T follicular helper cell (primary cell): ENCODE results near the gene TUBGCP2.
"Not testable (repeated sequence)": the region's sequence is repeated elsewhere in the genome, so short reads cannot be mapped to it uniquely, and the experiment has no call there.

ENCODE experiments used
- DNase-seq: peaks from one replicate; pipeline ENCODE4 v3.0.0-alpha.2; 2020; ENCODE audit warnings: low read depth

TUBGCP2 gene

DNA sequence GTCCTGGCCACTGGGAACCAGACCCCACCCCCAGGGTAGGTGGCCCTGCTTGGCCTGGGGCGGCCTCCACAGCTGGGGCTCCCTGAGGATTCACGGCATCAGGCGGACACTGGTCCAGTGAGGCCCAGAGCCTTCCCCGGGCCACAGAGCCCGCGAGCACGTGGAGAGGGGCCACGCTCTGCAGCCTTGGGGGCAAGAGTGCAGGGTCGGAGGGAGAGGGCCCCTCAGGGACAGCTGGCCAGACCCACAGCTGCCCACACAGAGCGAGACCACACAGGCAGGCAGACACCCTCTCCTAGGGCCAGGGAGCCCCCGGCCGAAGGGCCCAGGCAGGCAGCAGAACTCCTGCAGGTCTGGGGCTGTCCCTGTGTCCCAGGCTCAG, 60.3 kb downstream of the TUBGCP2 start:
- DNase-seq: no peak

DNA sequence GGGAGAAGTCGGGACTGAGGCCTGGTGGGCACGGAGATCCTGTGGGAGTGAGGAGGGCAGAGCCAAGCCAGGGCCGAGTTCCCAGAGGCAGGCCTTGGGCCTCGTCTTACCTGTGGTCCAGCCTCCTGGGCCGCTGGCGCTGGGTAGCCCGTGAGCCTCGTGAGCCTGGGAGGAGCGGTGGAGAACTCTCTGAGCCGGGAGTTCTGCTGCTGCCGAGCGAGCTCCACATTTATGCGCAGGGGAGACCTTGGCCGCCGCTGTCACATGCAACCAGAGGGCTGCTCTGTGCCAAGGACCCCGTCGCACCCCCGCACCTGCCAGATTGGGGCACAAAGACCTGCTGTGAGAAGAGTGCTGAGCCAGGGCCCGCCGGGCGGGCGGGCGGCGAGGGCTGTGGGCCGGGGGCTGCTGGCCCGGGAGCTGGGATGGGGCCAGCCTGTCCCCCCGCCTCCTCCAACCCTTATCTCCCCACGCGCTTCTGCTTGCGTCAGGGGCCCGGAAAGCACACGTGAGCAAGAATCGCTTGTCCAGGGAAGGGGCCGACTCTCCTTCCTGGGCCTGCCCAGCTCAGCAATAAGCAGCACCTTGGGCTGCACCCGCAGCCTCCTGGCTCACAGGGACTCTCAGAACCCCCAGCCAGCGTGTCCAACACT, 60.9 kb downstream of the TUBGCP2 start:
- no peak for DNase-seq

DNA sequence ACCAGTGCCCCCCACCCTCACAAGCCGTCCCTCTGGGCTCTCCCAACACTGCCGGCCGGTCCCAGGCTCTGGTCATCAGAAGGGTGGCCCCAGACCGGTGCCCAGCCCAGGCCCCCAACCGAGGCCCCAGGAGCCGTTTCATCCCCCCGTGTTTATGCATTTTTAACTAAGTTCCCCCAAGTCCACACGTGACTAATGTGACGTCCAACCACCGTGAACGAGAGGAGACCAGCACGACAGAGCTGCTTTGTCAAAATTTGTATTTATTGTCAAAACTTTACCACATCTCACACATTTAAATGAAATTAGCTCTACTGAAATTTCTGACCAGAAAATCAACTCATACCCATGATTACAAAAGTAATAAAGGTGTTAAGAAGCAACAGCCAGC, 62.4 kb downstream of the TUBGCP2 start:
- no peak for DNase-seq

DNA sequence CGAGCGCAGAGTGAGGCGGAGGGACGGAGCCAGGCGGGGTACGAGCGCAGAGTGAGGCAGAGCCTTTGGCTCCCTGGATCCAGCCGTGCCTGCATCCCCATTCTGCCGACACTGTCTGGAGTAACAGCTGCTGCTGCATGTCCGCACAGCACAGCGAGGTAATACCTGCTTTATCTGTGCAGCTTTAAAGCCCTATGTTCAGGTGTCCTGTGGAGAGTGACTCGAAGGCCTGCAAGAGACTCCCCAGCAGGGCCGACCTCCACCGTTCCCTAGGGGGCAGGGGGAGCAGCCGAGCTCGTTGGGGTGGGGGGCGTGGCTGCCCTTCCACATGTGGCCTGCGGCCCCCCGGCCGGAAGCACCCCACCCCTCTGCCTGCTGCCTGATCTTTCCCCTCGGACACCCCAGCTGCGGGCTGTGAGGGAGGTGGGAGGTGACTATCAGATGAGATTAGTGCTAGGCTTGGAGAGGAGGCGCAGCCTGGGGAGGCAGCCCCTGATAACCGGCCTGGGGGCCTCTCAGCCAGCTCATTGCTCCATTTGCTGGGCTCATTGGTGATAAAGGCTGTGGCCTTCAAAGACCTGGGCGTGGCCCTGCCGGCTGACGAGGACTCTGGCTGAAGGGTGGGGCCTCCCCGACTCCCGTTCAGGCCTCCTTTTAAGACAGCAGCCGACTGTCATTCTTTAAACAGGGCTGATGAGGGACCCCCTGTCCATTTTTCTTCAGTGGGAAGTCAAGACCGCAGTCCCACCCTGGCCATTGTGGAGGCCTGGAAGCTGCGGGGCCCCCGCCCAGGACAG, 63.0 kb downstream of the TUBGCP2 start:
- no peak for DNase-seq

DNA sequence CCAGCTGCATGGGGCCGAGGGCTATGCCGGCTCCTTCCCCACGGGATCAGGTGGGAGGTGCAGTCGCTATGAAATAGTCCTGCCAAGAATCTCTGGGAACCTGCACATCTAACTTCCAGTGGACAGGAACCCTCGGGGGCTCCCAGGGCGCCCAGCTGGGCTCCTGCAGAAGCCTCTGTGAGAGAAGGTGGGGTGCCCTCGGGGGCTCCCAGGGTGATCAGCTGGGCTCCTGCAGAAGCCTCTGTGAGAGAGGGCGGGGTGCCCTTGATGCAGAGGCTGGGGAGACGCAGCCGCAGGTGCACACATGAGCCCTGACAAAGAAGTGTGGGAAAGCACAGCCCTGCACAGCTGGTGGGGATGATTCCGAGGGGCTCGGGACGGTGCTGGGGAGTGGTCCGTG, 65.1 kb downstream of the TUBGCP2 start:
- no peak for DNase-seq

DNA sequence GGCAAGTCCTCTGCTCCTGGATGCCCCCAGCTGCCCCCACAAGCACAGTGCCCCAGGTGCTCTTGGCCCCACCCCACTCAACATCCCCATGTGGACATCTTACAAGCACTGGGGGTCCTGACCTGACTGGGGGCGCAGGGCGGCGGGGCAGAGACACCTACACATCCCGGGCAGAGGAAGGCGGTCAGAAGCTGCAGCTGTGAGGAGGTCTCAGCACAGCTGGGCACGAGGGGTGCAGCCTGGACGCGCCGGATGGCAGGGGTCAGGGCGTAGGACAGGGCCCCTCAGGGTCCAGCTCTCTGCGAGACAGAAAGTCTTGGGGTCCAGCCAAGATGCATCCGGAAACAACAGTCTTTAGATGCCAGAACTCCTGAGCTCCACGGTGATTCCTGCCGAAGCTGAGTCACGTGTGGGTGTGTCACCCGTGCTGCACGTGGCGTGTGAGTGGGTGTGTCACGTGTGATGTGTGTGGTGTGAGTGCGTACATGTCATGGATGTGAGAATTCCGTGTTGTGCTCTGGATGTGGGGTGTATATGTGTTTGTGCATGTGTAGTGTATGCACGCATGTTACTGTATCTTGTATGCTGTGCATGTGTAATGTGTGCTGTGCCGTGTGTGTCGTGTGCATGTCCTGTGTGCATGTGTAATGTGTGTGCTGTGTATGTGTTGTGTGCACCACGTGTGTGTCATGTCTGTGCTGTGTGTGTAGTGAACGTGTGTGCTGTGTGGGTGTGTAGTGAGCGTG, 65.9 kb downstream of the TUBGCP2 start:
- no peak for DNase-seq

DNA sequence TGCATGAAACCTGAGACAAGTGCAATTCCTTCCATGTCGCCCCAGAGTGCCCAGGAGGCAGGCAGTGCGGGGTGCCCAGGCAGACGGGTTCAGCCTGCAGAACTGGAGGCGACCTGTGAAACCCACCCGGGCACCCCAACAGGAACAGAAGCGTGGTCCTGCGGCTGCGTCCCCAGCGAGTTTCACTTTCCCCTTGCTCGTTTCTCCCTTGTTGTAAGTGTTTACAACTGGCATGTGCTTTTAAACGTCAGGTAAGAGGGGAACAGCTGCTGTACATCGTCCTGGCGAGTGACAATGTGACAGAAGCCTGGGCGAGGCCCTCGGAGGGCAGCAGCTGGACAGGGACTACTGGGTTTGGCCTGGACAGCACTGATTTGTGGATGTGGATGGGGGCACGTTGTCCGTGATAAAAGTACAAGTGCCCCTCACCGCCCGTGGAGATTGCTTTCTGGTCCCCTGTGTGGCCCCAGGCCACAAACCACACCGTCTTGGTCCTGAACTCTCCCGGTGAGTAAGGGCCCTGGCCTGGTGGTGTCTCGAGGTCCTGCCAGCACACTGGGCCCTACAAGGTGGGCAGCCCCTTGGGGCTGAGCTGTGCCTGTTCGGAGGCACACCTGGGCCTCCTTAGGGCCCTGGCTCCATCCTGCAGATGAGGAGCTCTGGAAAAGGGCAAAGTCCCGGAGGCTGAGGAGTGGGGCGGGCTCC, 67.0 kb downstream of the TUBGCP2 start:
- no peak for DNase-seq

DNA sequence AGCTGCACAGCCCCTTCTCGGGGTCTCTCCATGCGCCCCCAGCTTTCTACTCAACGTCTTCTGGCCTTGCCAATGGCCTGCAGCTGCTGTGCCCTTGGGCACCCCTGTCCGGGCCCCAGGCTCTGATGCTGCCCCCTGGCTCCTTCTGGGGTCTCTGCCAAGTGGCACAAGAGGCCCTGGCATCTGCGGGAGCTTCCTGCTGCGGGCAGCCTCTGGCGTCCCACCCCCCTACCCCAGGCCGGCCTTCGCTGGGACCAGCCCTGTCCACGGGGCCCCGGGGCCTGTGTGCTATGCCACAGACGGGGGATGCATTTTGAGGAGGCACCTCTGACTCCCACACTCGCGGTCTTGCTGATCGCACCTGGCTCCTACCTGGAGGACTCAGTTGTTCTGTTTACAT, 68.7 kb downstream of the TUBGCP2 start:
- no peak for DNase-seq

DNA sequence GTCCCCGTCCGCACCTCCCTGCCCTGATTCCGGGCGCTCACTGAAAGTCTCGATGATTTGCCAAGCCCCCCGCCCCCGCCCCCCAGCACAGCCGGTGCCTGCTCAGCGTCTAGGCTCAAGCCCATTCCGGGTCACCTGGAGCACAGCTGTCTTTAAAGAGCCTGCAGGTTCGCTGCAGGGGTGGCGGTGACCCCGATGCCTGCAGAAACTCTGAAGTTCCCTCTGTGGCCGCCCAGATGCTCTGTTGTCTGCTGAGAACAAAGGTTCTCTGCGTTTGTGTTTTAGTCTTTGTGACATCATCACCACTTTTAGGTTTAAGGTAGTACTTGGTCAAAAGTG, 70.2 kb downstream of the TUBGCP2 start:
- DNase-seq: no peak

DNA sequence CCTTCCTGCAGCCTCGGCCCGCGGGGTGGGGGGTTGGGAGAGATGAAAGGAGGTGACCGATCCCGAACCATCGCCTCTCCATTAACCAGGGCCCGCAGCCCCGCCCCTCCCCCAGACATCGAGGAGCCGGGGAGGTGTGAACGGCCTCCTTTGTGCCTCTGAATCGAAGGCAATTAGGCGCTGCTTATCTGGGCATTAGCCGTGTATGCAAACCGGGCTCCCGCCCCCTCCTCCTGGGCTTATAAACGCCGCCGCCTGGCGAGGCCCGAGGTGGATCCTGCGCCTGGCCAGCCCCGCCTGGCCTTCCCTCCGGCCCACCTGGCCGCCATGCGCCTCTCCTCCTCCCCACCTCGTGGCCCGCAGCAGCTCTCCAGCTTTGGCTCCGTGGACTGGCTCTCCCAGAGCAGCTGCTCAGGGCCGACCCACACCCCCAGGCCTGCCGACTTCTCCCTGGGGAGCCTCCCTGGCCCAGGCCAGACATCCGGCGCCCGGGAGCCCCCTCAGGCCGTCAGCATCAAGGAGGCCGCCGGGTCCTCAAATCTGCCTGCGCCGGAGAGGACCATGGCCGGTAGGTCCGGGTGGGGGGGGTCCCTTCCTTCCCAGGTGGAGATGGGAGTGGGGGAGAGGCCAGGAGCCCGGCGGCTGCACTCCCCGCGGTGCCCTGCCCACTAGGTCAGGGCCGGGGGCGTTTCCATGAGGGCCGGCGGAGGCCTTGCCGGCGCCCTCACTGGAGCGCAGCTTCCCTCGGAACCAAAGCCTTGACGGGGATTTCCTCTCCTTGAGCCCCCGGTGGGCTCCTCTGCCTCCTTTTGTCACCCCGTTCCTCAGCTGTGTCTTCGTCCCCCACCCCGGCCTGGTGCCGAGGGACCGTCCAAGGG, 70.8 kb downstream of the TUBGCP2 start, which contains the start of gene VENTX:
VENTX (plus strand) TSS at position 268 of the 878 bp plus-strand sequence; CDS start at position 328, 60 bp downstream.
- no peak for DNase-seq

DNA sequence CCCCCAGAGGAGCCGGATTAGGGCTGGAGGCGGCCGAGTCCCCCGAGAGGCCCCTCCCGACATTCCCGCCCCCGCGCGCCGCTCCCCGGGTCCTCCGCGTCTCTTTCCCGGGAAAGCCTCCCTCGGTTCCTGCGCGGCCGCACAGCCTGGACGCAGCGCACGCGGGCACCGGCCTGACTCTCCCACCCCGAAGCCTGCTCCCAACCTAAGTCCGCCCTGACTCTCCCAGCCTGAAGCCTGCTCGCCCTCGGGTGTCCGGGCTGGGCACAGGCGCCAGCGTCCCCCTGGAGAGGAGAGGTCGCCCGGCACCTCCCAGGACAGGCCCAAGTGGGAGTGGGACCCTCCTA, 71.5 kb downstream of the TUBGCP2 start:
- DNase-seq: no peak

DNA sequence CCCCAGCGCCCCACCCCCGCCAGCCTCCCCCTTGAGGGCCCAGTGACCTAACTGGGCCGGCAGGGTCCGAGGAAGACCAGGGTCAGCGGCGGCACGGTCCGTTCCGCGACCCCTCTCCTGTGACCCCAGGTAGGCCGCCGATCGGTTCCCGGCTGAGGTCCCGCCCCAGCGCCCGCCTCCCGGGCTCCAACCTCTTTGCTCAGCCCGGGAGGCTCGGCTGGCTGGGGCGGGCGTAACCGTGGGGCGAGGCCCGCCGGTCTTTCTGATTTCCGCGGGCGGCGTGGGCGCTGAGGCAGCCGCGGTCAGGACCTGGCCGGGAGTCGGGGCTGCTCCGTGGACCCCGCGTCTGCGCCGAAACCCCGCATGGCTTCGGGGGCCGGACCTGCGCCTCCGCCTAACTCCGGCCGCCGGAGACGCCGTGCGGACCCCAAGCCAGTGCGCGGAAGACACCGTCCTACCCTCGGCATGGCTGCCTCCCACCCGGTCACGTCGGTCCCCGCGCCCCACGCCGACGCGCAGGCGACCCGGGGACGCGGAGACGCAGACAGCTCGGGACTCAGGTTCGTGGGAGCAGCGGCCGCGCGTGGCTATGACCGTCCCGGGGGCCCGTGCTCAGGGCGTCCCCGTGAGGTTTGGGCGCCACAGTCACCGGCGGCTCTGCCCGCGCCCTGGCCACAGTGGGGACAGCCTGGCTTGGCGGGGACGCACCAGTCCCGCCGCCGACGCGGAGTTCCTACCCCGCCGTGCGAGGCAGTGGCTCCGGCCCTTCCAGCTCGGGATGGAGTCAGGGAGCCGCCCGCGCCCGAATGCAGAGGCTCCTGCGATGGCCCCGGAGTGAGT, 72.1 kb downstream of the TUBGCP2 start:
- DNase-seq: no peak

DNA sequence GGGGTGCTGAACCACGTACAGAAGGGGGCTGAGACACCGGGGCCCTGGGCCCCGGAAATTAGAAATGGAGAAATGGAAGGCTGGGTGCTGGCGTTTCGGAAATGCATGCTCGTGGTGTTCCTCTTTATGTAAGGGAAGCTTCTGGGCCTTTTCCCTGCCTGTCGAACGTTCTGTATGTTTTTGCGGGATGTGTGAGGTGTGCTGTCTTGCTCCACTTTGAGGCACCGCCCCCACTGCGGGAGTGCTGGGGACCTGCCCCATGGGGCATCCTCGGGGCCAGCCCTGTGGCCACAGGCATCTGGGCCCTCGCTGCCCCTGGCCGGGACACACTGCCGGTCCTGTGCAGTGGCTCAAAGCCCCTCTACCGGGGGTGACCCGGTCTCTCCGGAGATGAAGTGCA, 72.7 kb downstream of the TUBGCP2 start:
- DNase-seq: no peak

DNA sequence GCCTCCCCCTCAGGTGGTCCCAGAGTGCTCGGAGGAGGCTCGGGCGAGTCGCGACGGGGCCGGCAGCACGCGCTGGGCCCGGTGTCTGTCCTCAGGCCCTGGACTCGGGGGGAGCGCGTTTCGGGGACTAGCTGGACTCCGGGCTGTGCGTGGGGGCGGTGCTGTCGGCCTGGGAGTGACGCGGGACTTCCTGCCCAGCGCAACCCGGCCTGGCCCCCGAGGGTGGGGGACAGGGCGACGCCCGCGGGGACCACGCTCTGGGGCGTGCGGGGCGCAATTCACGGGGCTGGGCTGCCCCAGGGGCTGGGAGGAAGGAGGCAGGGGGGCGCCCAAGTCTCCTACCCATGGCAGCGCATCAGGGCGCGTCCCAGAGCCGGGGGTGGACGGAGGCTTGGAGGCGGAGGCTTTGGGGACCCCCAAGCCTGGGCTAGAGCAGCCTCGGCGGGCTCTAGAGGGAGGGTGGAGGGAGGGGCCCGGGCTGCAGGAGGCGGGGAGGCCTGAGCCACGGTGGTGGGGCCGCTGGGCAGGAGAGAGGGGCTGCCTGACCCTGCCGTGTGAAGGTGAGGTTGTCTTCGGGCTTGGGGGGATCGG, 73.3 kb downstream of the TUBGCP2 start:
- DNase-seq: no peak

DNA sequence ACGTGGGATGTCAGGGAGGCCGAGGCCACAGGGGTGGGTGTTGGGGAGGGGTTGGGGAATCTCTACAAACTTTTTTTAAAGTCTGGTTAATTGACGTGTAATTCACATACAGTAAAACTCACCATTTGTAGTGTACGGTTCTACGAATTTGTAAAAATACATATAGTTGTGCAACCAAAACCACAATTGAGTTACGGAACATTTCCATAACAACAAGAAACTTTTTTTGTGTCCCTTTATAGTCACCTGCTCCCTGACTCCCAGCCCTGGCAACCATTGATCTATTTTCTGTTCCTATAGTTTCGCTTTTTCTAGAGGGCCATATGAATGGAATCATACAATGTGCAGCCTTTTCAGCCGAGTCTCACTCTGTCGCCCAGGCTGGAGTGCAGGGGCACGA, 73.9 kb downstream of the TUBGCP2 start:
- DNase-seq: not testable (repeated sequence)

DNA sequence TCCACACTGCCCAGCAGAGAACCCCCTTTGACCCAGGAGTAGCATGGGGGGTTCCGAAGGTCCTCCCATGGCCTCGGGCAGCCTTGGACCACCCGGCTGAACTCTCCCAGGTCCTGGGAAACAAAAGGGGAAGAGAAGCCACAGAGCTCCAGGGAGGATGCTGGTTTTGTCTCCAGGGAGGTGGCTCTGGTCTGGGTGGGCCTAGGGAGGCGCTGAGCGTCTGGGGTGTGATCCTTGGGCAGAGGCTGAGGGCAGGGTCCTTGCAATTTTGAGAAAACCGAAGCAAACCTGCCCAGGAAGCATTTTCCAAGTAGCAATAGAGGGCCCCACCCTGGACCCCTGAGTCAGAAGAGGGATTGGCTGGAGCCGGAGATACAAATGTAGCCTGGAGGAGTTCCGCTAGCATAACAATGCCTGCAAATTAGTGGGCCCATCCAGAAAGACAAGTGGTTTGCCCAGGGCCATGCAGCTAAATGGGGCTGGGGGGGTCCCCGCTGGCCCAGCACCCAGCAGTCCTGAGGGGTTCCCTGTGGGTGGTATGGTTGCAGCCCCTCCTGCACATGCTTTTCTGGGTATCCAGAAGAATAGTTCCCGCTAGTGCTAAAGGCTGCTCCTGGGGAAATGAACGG, 76.6 kb downstream of the TUBGCP2 start:
- no peak for DNase-seq

DNA sequence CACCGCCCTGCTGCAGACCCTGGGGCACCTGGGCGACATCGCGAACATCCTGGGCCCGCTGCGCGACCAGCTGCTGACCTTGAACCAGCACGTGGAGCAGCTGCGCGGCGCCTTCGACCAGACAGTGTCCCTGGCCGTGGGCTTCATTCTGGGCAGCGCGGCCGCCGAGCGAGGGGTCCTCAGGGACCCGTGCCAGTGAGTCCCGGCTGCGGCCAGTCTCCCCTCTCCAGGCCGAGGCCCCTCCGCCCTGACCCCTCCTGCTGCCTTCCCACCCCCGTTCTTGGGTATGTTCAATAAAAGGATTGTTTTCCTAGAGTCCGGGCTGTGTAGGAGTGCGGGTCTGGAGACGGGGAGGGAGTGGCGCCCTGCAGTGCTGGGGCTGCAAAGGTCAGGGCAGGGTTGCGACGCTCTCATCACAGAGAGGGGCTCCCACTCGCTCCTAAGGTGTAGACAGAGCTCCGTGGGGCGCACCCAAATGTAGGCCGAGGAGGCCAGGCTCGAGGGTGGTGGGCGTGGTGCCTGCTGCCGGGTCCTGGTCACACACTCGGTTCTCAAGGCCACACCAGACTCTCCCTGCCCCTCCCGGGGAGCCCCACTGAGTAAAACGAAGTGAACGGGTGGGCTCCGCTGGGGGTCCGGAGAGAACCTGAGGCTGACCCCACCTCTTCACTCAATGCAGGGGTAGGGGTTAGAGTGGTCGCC, 77.3 kb downstream of the TUBGCP2 start:
- DNase-seq: no peak

DNA sequence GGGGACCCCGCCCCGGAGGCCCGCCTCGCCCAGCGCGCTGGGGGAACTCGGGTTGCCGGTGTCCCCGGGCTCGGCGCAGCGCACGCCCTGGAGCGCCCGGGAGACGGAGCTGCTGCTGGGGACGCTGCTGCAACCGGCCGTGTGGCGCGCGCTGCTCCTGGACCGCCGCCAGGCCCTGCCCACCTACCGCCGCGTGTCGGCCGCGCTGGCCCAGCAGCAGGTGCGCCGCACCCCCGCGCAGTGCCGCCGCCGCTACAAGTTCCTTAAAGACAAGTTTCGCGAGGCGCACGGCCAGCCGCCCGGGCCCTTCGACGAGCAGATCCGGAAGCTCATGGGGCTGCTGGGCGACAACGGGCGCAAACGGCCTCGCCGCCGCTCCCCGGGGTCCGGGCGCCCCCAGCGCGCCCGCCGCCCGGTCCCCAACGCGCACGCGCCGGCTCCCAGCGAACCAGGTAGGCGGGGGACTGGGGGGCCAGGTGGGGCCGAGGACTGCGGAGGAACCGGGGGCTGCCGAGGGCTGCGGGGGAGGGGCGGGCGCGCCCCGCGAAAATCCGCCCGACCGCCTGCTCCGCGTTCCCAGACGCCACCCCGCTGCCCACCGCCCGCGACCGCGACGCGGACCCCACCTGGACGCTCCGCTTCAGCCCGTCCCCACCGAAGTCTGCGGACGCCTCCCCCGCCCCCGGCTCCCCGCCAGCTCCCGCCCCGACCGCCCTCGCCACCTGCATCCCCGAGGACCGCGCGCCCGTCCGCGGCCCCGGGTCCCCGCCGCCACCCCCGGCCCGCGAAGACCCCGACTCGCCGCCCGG, 78.1 kb downstream of the TUBGCP2 start:
- DNase-seq: no peak
